ENCODE measurements around the gene FUT7.
A peak's percentile ranks its signal among the peaks of the same experiment; 100 is the strongest.

Gene FUT7

GRCh38 chr9:137049544-137050449 is 17.9 kb upstream of the FUT7 start:
- DNase-seq (ENCODE audit: low read depth): no peak
- in situ Hi-C loops (cut with HindIII; ENCODE audit: low sequenced_read_pairs): loop anchor here (25.0 kb wide), 1 partner anchor 262 kb away; the partner anchor contains the start of genes CCDC183 and TMEM141
- H3K4me3 ChIP-seq (ENCODE audit: low read depth, low read length): no peak overlapping the region
- TF ChIP-seq, protein P1, sequence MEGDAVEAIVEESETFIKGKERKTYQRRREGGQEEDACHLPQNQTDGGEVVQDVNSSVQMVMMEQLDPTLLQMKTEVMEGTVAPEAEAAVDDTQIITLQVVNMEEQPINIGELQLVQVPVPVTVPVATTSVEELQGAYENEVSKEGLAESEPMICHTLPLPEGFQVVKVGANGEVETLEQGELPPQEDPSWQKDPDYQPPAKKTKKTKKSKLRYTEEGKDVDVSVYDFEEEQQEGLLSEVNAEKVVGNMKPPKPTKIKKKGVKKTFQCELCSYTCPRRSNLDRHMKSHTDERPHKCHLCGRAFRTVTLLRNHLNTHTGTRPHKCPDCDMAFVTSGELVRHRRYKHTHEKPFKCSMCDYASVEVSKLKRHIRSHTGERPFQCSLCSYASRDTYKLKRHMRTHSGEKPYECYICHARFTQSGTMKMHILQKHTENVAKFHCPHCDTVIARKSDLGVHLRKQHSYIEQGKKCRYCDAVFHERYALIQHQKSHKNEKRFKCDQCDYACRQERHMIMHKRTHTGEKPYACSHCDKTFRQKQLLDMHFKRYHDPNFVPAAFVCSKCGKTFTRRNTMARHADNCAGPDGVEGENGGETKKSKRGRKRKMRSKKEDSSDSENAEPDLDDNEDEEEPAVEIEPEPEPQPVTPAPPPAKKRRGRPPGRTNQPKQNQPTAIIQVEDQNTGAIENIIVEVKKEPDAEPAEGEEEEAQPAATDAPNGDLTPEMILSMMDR (IDR thresholded peaks at IDR 0.05; ENCODE audit: low read depth, low read length, missing control alignments): peak; percentile 47

- TF ChIP-seq, protein P1 (IDR thresholded peaks at IDR 0.05; ENCODE audit: low read depth, low read length, missing control alignments): no peak
- no peak for DNase-seq (ENCODE audit: low read depth)
- in situ Hi-C loops (cut with HindIII; ENCODE audit: low sequenced_read_pairs): loop anchor here (25.0 kb wide), 1 partner anchor 262 kb away; the partner anchor contains the start of genes CCDC183 and TMEM141
- H3K4me3 ChIP-seq (ENCODE audit: low read depth, low read length): no peak overlapping the region
Measured at GRCh38 chr9:137048655-137049543, 17.0 kb upstream of the FUT7 start.

DNA sequence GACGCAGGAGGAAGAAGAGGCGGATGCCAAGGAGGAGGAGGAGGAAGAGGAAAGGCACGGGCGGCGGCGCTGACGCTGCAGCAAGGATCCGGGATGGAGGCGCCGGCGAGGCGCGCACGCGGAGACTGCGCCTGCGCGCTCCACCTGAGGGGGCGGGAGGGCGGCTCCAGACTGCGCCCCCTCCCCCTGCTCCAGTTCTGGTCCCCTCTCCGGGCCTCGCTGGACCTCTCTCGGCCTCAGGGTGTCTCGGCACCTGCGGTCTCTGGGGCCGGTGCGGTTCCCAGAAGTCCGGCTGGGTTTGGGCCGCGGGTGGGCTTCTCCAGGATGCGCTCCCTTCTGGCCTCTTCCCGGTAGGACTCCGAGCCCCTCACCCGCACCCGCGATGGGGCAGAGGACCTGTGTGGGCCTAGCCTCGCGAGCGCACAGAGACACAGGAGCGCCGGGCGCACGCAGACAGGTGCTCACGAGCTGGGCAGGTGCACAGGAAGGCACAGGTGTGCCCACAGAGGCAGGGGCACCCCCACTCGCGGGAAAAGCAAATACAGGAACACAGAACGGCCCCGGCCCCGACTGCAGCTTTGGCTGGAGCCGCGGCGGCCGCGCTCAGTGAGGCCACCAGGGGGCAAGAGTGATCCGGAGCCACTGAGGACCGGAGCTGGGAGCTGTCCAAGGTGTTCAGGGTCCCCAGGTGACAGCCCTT is 14.3 kb upstream of the FUT7 start, which contains the start of gene NPDC1:
Gene NPDC1, minus strand, starts transcription at position 90 of the 700 bp plus-strand sequence. CDS start 188 bp downstream, outside the sequence.
- DNase-seq (ENCODE audit: low read depth): peak; percentile 22
- peak within 1 kb of the TSS; percentile 52 for H3K4me3 ChIP-seq (ENCODE audit: low read depth, low read length)
- in situ Hi-C loops (cut with HindIII; ENCODE audit: low sequenced_read_pairs): loop anchor here (25.0 kb wide), 1 partner anchor 259 kb away; the partner anchor contains the start of genes CCDC183 and TMEM141
- TF ChIP-seq, protein P1 (IDR thresholded peaks at IDR 0.05; ENCODE audit: low read depth, low read length, missing control alignments): peak; percentile 80

- DNase-seq (ENCODE audit: low read depth): no peak
- TF ChIP-seq, protein P1 (IDR thresholded peaks at IDR 0.05; ENCODE audit: low read depth, low read length, missing control alignments): no peak
- H3K4me3 ChIP-seq (ENCODE audit: low read depth, low read length): peak overlapping the region; percentile 52
- in situ Hi-C loops (cut with HindIII; ENCODE audit: low sequenced_read_pairs): loop anchor here (25.0 kb wide), 1 partner anchor 258 kb away; the partner anchor contains the start of genes CCDC183 and TMEM141
Measured at GRCh38 chr9:137045294-137046087, 13.6 kb upstream of the FUT7 start.

DNA sequence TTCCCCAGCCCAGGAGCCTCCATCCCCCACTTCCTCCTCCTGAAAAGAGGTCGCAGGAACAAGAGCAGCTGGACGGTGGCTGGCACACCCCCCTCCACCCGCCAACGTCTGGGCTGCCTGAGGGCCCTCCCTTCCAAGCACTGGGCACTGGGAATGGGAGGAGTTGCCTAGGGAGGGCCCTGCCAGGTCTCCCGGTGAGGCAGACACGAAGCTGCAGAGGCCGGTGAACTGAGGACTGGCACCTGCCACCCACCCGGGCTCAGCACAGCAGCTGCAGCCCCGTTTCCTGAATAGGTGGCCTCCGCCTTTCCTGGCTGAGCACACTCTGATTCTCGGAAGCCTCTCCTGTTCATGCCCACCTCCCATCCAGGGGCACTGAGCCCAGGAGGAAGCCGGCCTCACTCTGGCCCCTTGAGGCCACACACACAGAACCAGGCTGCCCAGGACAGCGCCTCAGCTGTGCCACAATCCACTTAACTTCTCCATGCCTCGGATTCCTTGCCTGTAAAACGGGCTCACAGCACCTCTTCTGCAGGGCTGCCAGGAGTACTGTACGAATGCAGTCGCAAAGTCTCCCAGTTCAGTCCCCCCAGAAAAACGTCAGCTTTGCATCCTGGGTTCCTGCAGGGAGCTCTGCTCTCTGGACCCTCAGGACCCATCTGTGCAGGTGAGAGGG is 12.8 kb upstream of the FUT7 start:
- peak overlapping the region; percentile 52 for H3K4me3 ChIP-seq (ENCODE audit: low read depth, low read length)
- DNase-seq (ENCODE audit: low read depth): no peak
- TF ChIP-seq, protein P1 (IDR thresholded peaks at IDR 0.05; ENCODE audit: low read depth, low read length, missing control alignments): no peak
- in situ Hi-C loops (cut with HindIII; ENCODE audit: low sequenced_read_pairs): loop anchor here (25.0 kb wide), 1 partner anchor 257 kb away; the partner anchor contains the start of genes CCDC183 and TMEM141

Data from astrocyte of the cerebellum (primary cell).